ENCODE results near the gene RALGPS1.

GRCh38 chr9:127165116-127165515, 250.5 kb downstream of the RALGPS1 start:
- no peak for TF ChIP-seq EP300 (IDR thresholded peaks at IDR 0.05)
- TF ChIP-seq EHMT2 (IDR thresholded peaks at IDR 0.05; ENCODE audit: low read depth) = no peak
- TF ChIP-seq ZSCAN20 (CRISPR knock-in tag; IDR thresholded peaks at IDR 0.05) = no peak
- TF ChIP-seq SMC3 (IDR thresholded peaks at IDR 0.05) = no peak

Measured in A549 (cell line).